Transverse colon (tissue), 4 donors: ENCODE measurements around the gene P4HB.

Experiments
- POLR2A ChIP-seq: fragments of 450-650 bp; IDR thresholded peaks from one replicate; pipeline ENCODE4 v1.6.1; 2016; ENCODE audit warnings: antibody characterized with exemption, mild to moderate bottlenecking, moderate library complexity
- POLR2AphosphoS5 ChIP-seq, 3 donors: sonication (generic); formaldehyde crosslinking; IDR thresholded peaks; one replicate each; pipeline ENCODE4 v1.6.1; 2016; ENCODE audit warnings: antibody characterized with exemption in 3 of 3
- TF ChIP-seq, protein P1 (sequence below), 5 experiments: fragments of 200-600 bp in 3 of 5; fragments of 450-650 bp in 2 of 5; sonication (generic) in 3 of 5; IDR thresholded peaks; 1 replicate in 2 of 5; 2 replicates in 3 of 5; pipeline ENCODE4 v1.5.1; 2016 to 2017; ENCODE audit warnings: antibody characterized with exemption in 5 of 5, inconsistent platforms in 3 of 5, mild to moderate bottlenecking in 2 of 5, moderate library complexity in 1 of 5

DNA sequence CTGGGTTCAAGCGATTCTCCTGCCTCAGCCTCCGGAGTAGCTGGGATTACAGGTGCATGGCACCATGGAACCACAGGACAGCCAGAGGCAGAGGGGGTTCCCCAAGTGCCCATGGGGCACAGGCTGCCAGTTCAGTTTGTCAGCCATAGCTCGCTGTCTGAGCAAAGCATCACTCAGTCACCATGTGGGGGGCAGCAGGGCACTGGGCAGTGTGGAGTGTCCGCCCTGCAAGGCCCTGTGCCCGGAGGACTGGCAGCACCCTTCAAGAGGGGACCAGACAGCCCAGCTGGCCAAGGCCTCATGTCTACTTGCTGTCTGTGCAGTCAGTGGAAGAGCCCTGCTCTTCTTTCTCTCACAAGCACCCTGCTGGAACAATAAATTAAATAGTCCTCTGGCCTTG is 24.6 kb upstream of the P4HB start:
- TF ChIP-seq, protein P1, sequence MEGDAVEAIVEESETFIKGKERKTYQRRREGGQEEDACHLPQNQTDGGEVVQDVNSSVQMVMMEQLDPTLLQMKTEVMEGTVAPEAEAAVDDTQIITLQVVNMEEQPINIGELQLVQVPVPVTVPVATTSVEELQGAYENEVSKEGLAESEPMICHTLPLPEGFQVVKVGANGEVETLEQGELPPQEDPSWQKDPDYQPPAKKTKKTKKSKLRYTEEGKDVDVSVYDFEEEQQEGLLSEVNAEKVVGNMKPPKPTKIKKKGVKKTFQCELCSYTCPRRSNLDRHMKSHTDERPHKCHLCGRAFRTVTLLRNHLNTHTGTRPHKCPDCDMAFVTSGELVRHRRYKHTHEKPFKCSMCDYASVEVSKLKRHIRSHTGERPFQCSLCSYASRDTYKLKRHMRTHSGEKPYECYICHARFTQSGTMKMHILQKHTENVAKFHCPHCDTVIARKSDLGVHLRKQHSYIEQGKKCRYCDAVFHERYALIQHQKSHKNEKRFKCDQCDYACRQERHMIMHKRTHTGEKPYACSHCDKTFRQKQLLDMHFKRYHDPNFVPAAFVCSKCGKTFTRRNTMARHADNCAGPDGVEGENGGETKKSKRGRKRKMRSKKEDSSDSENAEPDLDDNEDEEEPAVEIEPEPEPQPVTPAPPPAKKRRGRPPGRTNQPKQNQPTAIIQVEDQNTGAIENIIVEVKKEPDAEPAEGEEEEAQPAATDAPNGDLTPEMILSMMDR (IDR thresholded peaks at IDR 0.05), result no peak
- no peak for TF ChIP-seq POLR2A
- no peak for TF ChIP-seq POLR2AphosphoS5 (IDR thresholded peaks at IDR 0.05)
